Stomach (tissue), 4 donors: ENCODE measurements around the gene SLC38A2.

Experiments
- CTCF ChIP-seq, 7 experiments: fragments of 450-650 bp in 4 of 7; fragments of 200-600 bp in 3 of 7; sonication (generic) in 3 of 7; IDR thresholded peaks; one replicate each; pipeline ENCODE4 v1.5.1; 2016 to 2019; ENCODE audit warnings: antibody characterized with exemption in 7 of 7, control low read depth in 2 of 7, mild to moderate bottlenecking in 1 of 7
- EP300 ChIP-seq: sonication (generic); formaldehyde crosslinking; IDR thresholded peaks from one replicate; pipeline ENCODE4 v1.6.1; 2017; ENCODE audit warnings: antibody characterized with exemption
- POLR2A ChIP-seq, 4 donors: fragments of 450-650 bp; IDR thresholded peaks; one replicate each; pipeline ENCODE4 v1.6.1; 2016; ENCODE audit warnings: antibody characterized with exemption in 4 of 4, control low read depth in 2 of 4, mild to moderate bottlenecking in 1 of 4, moderate library complexity in 1 of 4
- POLR2AphosphoS5 ChIP-seq, 3 donors: sonication (generic); formaldehyde crosslinking; IDR thresholded peaks; one replicate each; pipeline ENCODE4 v1.6.1; 2016; ENCODE audit warnings: antibody characterized with exemption in 3 of 3

GRCh38 chr12:46390881-46391280 is 18.3 kb upstream of the SLC38A2 start:
- TF ChIP-seq CTCF (IDR thresholded peaks at IDR 0.05) (no peak), POLR2AphosphoS5 (IDR thresholded peaks at IDR 0.05) (no peak), EP300 (no peak), POLR2A (IDR thresholded peaks at IDR 0.05) (no peak)
